C4-2B (cell line): ENCODE results near the gene HORMAD2.

Experiments used
- H3K27ac ChIP-seq: fragments of 450-650 bp; 2 replicates; pipeline ENCODE4 v1.5.1; 2017
- ZFX ChIP-seq: fragments of 450-650 bp; IDR thresholded peaks from 2 replicates; pipeline ENCODE4 v1.6.1; 2017
- TF ChIP-seq, protein P1 (sequence below): fragments of 450-650 bp; conservative IDR thresholded peaks from 2 replicates; pipeline ENCODE4 v1.5.1; 2017; ENCODE audit warnings: mild to moderate bottlenecking

The HORMAD2 gene

GRCh38 chr22:30180616-30181015 is 100.4 kb downstream of the HORMAD2 start:
- H3K27ac ChIP-seq = no peak overlapping the region
- no peak for TF ChIP-seq ZFX
- TF ChIP-seq, protein P1, sequence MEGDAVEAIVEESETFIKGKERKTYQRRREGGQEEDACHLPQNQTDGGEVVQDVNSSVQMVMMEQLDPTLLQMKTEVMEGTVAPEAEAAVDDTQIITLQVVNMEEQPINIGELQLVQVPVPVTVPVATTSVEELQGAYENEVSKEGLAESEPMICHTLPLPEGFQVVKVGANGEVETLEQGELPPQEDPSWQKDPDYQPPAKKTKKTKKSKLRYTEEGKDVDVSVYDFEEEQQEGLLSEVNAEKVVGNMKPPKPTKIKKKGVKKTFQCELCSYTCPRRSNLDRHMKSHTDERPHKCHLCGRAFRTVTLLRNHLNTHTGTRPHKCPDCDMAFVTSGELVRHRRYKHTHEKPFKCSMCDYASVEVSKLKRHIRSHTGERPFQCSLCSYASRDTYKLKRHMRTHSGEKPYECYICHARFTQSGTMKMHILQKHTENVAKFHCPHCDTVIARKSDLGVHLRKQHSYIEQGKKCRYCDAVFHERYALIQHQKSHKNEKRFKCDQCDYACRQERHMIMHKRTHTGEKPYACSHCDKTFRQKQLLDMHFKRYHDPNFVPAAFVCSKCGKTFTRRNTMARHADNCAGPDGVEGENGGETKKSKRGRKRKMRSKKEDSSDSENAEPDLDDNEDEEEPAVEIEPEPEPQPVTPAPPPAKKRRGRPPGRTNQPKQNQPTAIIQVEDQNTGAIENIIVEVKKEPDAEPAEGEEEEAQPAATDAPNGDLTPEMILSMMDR = no peak

- no peak for TF ChIP-seq ZFX
- TF ChIP-seq, protein P1 = no peak
- H3K27ac ChIP-seq = no peak overlapping the region
These were observed 101.4 kb downstream of the HORMAD2 start for GRCh38 chr22:30181459-30182349.

- TF ChIP-seq, protein P1 = no peak
- no peak for TF ChIP-seq ZFX
- no peak overlapping the region for H3K27ac ChIP-seq
These were observed 102.1 kb downstream of the HORMAD2 start for GRCh38 chr22:30182350-30182745.

DNA sequence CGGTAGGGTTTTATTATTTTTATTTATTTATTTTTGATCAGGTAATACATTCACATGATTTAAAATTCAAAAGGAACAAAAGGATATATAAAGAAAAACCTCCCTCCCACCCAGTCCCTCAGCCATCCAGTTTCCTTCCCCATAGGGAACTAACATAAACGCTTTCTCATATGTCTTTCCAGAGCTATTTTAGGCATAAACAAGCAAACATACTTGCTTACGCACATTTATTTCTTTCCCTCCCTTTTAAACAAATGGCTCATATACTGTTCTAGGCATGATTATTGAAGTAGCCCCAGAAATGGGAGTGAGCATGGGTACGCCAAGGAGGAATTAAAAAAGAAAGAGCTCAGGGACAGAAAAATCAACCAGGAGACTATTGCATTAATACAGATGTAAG is 102.6 kb downstream of the HORMAD2 start:
- no peak overlapping the region for H3K27ac ChIP-seq
- no peak for TF ChIP-seq ZFX
- TF ChIP-seq, protein P1 = no peak

- no peak overlapping the region for H3K27ac ChIP-seq
- no peak for TF ChIP-seq ZFX
- TF ChIP-seq, protein P1 = no peak
These were observed 103.0 kb downstream of the HORMAD2 start for GRCh38 chr22:30183271-30183670.

DNA sequence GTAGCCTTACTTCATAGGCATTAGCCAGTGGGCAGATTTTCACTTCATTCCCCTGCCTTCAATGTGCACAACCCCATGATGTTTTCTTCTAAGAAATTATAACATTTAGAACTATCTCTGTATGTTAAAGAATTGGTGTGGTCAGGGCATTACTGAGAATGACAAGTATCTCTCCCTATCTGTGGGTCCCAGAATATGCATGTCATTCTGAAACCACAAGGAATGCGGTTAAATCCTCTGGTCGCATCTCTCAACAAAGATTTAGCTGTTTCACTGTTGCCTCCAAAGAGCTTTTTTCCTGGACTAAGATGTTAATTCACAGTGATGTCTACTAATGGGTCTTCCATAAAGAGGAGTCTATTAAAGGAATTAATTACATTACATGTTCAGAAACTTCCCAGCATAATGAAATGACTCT is 103.6 kb downstream of the HORMAD2 start:
- TF ChIP-seq ZFX = no peak
- TF ChIP-seq, protein P1 = no peak
- no peak overlapping the region for H3K27ac ChIP-seq

DNA sequence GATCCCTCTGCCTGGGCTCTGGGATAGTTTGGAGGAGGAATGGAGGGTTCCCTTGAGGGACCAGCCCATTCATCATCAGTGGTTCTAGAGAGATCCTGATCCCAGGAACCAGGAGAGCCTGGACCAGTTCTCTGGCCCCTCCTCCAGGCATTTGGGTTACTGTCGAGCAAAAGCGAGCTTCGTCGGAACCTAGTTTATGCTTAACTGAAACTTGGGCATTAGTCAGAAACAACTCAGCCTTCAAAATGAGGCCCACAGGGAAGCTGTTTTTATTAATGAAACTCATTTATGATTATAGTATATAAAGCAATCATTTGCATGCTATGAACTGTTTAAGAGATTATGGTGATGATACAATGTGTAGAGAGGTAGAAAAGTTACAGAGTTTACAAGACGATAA is 104.9 kb downstream of the HORMAD2 start:
- no peak for TF ChIP-seq ZFX
- no peak overlapping the region for H3K27ac ChIP-seq

GRCh38 chr22:30185549-30185948 is 105.3 kb downstream of the HORMAD2 start:
- TF ChIP-seq, protein P1 = no peak
- no peak for TF ChIP-seq ZFX
- H3K27ac ChIP-seq = no peak overlapping the region
